Esophagus squamous epithelium (tissue), 4 donors: Measurements from ENCODE around the gene ADAMTS8.

ENCODE experiments used
- CTCF ChIP-seq, 6 experiments: fragments of 450-650 bp in 4 of 6; fragments of 200-600 bp in 2 of 6; sonication (generic) in 2 of 6; IDR thresholded peaks; one replicate each; pipeline ENCODE4 v1.5.1; 2016 to 2019; ENCODE audit warnings: antibody characterized with exemption in 6 of 6, mild to moderate bottlenecking in 4 of 6, moderate library complexity in 4 of 6
- POLR2A ChIP-seq, 4 donors: fragments of 450-650 bp; IDR thresholded peaks; one replicate each; pipeline ENCODE4 v1.6.1; 2017; ENCODE audit warnings: antibody characterized with exemption in 4 of 4, mild to moderate bottlenecking in 4 of 4, moderate library complexity in 3 of 4

GRCh38 chr11:130477586-130478203 is 49.3 kb upstream of the ADAMTS8 start:
- TF ChIP-seq CTCF (IDR thresholded peaks at IDR 0.05), result no peak
- no peak for TF ChIP-seq POLR2A (IDR thresholded peaks at IDR 0.05)
